ENCODE results near the gene B3GAT1.

The B3GAT1 gene

DNA sequence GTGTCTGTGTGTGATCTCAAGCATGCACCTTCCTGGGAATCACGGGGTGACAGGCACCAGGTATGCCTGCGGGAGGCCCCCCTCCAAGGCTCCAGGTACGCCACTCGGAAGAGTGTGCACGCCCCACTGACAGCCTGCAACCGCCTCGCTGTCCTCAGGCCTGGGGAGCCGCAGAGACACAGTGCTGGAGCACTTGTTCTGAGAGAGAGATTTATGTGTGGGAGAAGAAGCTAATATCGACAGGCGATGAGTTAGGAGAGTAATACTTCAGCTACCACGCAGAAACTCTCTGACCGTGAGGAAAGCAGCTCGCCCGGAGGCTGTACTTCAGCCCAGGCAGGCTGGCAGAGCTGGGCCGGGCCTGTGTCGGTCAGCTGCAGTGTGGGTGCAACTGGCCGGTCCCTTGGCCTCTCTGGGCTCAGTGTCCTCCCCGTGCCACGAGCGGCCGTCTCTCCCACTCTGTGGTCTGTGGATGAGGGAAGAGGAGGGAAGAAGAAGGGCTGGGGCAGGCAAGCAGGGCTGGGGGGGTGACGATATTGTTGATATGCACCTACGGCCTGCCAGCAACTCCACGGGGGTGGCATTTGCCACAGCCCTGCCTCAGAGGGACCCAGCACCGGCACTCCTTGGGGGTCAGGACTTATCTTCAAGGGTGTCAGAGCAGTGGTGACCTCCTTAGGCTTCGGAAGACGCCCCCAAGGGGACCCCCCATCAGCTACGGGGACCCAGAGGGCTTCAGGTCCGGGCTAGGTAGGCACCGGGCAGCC is 7.3 kb downstream of the B3GAT1 start:
- TF ChIP-seq, protein P1, sequence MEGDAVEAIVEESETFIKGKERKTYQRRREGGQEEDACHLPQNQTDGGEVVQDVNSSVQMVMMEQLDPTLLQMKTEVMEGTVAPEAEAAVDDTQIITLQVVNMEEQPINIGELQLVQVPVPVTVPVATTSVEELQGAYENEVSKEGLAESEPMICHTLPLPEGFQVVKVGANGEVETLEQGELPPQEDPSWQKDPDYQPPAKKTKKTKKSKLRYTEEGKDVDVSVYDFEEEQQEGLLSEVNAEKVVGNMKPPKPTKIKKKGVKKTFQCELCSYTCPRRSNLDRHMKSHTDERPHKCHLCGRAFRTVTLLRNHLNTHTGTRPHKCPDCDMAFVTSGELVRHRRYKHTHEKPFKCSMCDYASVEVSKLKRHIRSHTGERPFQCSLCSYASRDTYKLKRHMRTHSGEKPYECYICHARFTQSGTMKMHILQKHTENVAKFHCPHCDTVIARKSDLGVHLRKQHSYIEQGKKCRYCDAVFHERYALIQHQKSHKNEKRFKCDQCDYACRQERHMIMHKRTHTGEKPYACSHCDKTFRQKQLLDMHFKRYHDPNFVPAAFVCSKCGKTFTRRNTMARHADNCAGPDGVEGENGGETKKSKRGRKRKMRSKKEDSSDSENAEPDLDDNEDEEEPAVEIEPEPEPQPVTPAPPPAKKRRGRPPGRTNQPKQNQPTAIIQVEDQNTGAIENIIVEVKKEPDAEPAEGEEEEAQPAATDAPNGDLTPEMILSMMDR (IDR thresholded peaks at IDR 0.05) = no peak

DNA sequence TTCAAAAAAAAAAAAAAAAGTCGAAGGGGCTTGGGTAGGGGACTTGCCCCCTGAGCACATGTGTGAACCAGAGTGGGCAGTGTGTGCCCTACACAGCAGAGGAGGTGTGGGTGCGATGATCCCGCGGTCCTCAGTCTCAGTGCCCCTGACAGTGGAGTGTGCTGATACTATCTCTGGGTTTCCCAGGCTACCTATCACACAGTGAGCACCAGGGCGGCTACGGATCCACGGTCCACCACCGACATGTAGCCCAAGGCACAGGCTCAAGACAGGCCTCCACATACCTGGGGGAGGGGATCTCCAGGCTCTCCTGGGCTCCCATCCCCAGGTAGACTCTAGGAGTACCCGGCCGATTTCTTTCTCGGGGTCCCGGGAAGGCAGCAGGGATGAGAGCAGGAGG is 9.1 kb downstream of the B3GAT1 start:
- TF ChIP-seq, protein P1 (IDR thresholded peaks at IDR 0.05) = no peak

DNA sequence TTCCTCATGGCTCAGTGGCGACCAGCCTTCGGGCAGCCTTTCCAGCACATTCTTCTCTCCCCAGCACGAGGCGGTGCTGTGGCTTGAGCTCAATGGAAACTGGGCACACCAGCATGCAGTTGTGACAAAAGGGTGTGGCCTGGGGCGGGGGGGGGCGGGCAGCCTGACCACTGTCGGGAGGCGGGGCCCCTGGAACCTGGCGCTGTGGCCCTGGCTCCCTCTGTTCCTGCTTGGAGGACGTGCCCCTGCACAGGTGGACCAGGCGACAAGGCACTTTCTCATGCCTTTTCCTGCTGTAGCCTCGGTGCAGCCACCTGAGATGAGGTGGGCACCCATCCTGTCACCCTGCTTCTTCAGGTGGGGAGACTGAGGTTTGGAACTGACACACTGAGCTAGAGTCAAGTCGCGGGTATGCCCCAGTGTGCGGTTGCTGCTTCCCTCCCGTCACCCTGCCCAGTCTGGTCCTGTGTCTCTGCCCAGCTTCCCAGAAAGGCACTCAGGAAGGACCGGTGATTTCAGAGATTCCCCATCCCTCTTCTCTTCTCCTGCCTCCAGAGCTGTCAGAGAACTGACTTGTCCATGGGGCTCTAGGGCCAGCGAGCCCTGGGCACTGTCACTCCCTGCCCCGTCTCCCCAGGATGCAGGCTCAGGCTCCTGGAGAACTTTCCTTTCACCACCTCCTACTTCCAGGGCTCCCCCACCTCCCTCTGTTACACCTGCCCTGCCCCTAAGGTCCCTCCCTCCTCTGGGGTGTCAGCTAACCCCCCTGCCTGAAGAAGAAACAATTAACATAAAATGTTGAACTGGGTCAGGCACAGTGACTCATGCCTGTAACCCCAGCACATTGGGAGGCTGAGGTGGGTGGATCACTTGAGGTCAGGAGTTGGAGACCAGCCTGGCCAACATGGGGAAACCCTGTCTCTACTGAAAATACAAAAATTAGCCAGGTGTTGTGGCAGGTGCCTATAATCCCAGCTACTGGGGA is 9.9 kb downstream of the B3GAT1 start:
- TF ChIP-seq, protein P1 (IDR thresholded peaks at IDR 0.05) = no peak

DNA sequence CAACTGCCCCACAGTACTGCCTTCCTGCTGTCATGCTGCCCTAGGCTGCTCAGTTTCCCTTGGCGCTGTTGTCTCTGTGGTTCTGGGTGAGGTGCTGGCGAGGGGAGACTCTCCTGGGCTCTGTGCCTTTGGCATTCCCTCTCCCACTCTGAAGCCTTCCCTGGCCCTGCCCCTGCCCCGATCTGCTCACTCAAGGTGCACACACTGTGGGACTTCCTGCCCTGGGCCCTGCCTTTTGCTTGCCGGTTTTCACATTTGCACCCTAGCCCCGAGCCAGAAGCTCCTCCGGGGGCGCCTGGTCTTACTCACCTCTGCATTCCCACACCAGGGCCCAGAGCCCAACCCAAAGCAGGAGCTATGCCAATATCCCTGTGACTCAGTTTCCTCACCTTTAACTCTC is 12.0 kb downstream of the B3GAT1 start:
- TF ChIP-seq, protein P1 (IDR thresholded peaks at IDR 0.05) = no peak

DNA sequence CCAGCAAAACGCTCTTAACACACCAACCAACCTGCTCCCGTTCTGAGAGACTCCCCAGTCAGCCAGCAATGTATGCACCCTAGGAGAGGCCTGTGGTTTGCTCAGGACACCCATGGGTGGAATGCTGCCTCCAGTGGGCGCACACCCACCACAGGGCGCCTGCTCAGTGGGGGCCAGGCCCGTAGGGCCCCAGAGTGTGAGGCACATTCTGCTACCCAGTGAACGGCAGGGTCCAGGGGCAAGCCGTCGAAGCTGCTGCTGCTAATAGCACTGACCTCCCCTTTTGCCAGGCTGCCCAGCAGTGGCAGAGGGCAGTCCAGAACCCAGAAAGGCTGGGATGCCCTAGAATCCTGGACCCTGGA is 12.8 kb downstream of the B3GAT1 start:
- TF ChIP-seq, protein P1 (IDR thresholded peaks at IDR 0.05) = no peak

DNA sequence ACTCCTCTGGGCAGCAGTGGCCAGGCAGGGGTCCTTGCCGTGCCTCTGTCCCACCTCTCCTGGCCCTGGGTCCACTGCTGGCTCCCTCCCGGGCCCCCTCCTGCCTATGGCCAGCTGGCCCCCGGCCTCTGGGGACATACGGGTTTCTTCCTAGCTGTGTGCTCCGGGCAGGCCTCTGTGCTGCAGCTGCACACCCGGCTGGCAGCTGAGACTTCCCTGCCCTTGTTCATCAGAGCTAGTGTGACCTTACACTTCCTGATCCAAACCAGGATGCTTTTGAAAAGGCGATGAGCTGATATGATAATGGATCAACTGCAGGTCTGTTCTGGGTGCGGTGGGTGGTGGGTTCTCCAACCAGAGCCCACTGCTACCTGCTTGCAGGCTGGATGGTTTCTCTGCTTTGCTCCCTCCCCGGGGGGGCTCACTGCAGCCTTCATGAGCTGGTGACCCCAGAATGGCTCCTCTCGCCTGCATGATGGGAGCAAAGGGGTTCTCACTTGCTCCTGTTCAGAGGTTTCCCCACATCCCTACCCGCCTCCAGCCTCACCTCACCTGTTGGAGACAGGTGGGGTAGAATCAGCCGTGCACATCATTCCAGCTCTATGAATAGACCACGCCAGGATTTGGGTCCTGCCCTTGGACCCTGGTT is 13.3 kb downstream of the B3GAT1 start:
- TF ChIP-seq, protein P1 (IDR thresholded peaks at IDR 0.05) = no peak

DNA sequence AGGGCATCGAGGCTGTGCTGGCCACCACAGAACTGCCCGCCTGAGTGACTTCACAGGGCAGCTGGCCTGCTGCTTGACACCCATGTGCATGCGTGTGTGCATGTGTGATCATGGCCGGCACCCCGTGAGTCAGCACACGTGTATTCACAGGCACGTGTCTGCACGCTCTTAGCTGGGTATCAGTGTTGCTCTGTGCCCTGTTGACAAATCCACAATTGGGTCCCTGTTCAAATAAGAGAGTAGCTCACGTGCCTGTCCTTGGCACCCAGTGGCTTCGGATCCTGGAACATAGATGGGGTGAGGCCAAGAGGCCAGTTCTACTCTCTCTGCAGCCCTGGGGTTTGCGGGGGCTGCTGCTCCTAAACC is 14.0 kb downstream of the B3GAT1 start:
- TF ChIP-seq, protein P1 (IDR thresholded peaks at IDR 0.05) = no peak
